NCI-H2029 treated with DMSO at 0.1 percent for 48 hours (cell line): ENCODE results near the gene CYP46A1.
"Not testable (repeated sequence)": the region's sequence is repeated elsewhere in the genome, so short reads cannot be mapped to it uniquely, and the experiment has no call there.

Source experiments
- DNase-seq: peaks from one replicate; lab custom pipeline; 2025; lab: John Stamatoyannopoulos, UW

The CYP46A1 gene

GRCh38 chr14:99657645-99658155, 26.4 kb upstream of the CYP46A1 start:
- no peak for DNase-seq

- no peak for DNase-seq
These were observed 25.8 kb upstream of the CYP46A1 start for GRCh38 chr14:99658218-99658845.

- DNase-seq, result no peak
These were observed 24.8 kb upstream of the CYP46A1 start for GRCh38 chr14:99659333-99659741.

GRCh38 chr14:99660006-99660566, 24.0 kb upstream of the CYP46A1 start:
- no peak for DNase-seq

- DNase-seq, result no peak
These were observed 23.3 kb upstream of the CYP46A1 start for GRCh38 chr14:99660794-99661193.

- not testable (repeated sequence) for DNase-seq
These were observed 22.9 kb upstream of the CYP46A1 start for GRCh38 chr14:99661206-99661605.

- no peak for DNase-seq
These were observed 21.3 kb upstream of the CYP46A1 start for GRCh38 chr14:99662846-99663245.

GRCh38 chr14:99663386-99664057, 20.6 kb upstream of the CYP46A1 start:
- no peak for DNase-seq

- no peak for DNase-seq
These were observed 19.8 kb upstream of the CYP46A1 start for GRCh38 chr14:99664058-99664936.

- DNase-seq, result no peak
These were observed 19.2 kb upstream of the CYP46A1 start for GRCh38 chr14:99664937-99665273.

- DNase-seq, result no peak
These were observed 17.6 kb upstream of the CYP46A1 start for GRCh38 chr14:99666533-99666932.

- no peak for DNase-seq
These were observed 17.1 kb upstream of the CYP46A1 start for GRCh38 chr14:99667045-99667444.

- DNase-seq, result no peak
These were observed 16.3 kb upstream of the CYP46A1 start for GRCh38 chr14:99667821-99668220.

GRCh38 chr14:99668307-99669295, 15.5 kb upstream of the CYP46A1 start:
- no peak for DNase-seq

- no peak for DNase-seq
These were observed 13.5 kb upstream of the CYP46A1 start for GRCh38 chr14:99670361-99671234.

GRCh38 chr14:99671235-99672224, 12.6 kb upstream of the CYP46A1 start:
- DNase-seq, result no peak

GRCh38 chr14:99672506-99673304, 11.4 kb upstream of the CYP46A1 start:
- no peak for DNase-seq
